ENCODE data around the gene ACTMAP.

Gene ACTMAP

DNA sequence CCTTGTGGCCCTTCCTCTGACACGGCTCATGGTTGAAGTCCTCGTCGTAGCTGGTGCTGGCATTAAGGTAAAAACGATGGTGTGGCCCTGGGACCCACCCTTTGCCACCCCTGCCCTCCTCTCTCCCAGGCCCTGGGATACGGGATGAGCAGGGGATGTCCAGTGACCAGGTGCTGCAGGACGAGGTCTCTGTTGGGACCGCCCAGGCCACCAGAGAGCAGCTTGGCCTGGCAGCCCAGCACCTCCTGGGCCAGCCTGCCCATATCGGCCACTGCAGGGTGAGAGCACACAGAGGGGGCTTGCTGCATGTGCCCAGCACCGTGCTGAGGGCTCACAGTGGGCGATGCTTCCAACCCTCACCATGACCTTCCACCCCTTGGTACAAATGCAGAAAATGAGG is 6.4 kb downstream of the ACTMAP start:
- TF ChIP-seq CTCF (IDR thresholded peaks at IDR 0.05; ENCODE audit: control insufficient read depth, extremely low read depth, insufficient read depth) = no peak
- H3K4me3 ChIP-seq (ENCODE audit: low read depth, low read length) = no peak overlapping the region
- DNase-seq (ENCODE audit: low read depth) = no peak

GRCh38 chr19:40742886-40743285 is 7.4 kb downstream of the ACTMAP start:
- TF ChIP-seq CTCF (IDR thresholded peaks at IDR 0.05; ENCODE audit: control insufficient read depth, extremely low read depth, insufficient read depth) = no peak
- H3K4me3 ChIP-seq (ENCODE audit: low read depth, low read length) = no peak overlapping the region
- no peak for DNase-seq (ENCODE audit: low read depth)

GRCh38 chr19:40742477-40742876 is 7.8 kb downstream of the ACTMAP start:
- H3K4me3 ChIP-seq (ENCODE audit: low read depth, low read length) = no peak overlapping the region
- TF ChIP-seq CTCF (IDR thresholded peaks at IDR 0.05; ENCODE audit: control insufficient read depth, extremely low read depth, insufficient read depth) = no peak

GRCh38 chr19:40741527-40742390 is 8.5 kb downstream of the ACTMAP start:
- no peak for DNase-seq (ENCODE audit: low read depth)
- TF ChIP-seq CTCF (IDR thresholded peaks at IDR 0.05; ENCODE audit: control insufficient read depth, extremely low read depth, insufficient read depth) = no peak
- no peak overlapping the region for H3K4me3 ChIP-seq (ENCODE audit: low read depth, low read length)

More at GRCh38 chr19:40742477-40742876, 7.8 kb downstream of the ACTMAP start:
- DNase-seq (ENCODE audit: low read depth) = no peak

GRCh38 chr19:40740747-40741146 is 9.5 kb downstream of the ACTMAP start:
- H3K4me3 ChIP-seq (ENCODE audit: low read depth, low read length) = no peak overlapping the region
- TF ChIP-seq CTCF (IDR thresholded peaks at IDR 0.05; ENCODE audit: control insufficient read depth, extremely low read depth, insufficient read depth) = no peak
- DNase-seq (ENCODE audit: low read depth) = no peak

- no peak for TF ChIP-seq CTCF (IDR thresholded peaks at IDR 0.05; ENCODE audit: control insufficient read depth, extremely low read depth, insufficient read depth)
- no peak for DNase-seq (ENCODE audit: low read depth)
- H3K4me3 ChIP-seq (ENCODE audit: low read depth, low read length) = no peak overlapping the region
These were observed 10.2 kb downstream of the ACTMAP start for GRCh38 chr19:40739871-40740703.

Data from LNCaP clone FGC (cell line).